Stomach smooth muscle (tissue), 2 donors: ENCODE measurements around the gene FOXG1.

Source experiments
- H3K27ac ChIP-seq: one replicate; pipeline ENCODE4 v1.7.0; 2013; ENCODE audit warnings: mild to moderate bottlenecking, low read length, inconsistent platforms
- H3K27me3 ChIP-seq, 2 donors: one replicate each; pipeline ENCODE4 v1.7.0; 2013; ENCODE audit warnings: low read length in 2 of 2; ENCODE audit not compliant: insufficient read depth in 2 of 2, control insufficient read depth in 1 of 2
- H3K36me3 ChIP-seq, 2 donors: one replicate each; pipeline ENCODE4 v1.7.0; 2013; ENCODE audit warnings: low read length in 2 of 2; ENCODE audit not compliant: control insufficient read depth in 2 of 2, insufficient read depth in 2 of 2
- H3K4me1 ChIP-seq: one replicate; pipeline ENCODE4 v1.7.0; 2013; ENCODE audit warnings: low read length; ENCODE audit not compliant: control insufficient read depth, insufficient read depth
- H3K4me3 ChIP-seq, 2 donors: one replicate each; pipeline ENCODE4 v1.7.0; 2013; ENCODE audit warnings: low read length in 2 of 2
- H3K9ac ChIP-seq, 2 donors: one replicate each; pipeline ENCODE4 v1.7.0; 2013; ENCODE audit warnings: low read length in 2 of 2, mild to moderate bottlenecking in 1 of 2
- H3K9me3 ChIP-seq, 2 donors: one replicate each; pipeline ENCODE4 v1.7.0; 2013; ENCODE audit warnings: low read length in 2 of 2; ENCODE audit not compliant: control insufficient read depth in 2 of 2
- donor health status: healthy.
- donor health status: Pancreatic carcinoma.

Gene FOXG1

DNA sequence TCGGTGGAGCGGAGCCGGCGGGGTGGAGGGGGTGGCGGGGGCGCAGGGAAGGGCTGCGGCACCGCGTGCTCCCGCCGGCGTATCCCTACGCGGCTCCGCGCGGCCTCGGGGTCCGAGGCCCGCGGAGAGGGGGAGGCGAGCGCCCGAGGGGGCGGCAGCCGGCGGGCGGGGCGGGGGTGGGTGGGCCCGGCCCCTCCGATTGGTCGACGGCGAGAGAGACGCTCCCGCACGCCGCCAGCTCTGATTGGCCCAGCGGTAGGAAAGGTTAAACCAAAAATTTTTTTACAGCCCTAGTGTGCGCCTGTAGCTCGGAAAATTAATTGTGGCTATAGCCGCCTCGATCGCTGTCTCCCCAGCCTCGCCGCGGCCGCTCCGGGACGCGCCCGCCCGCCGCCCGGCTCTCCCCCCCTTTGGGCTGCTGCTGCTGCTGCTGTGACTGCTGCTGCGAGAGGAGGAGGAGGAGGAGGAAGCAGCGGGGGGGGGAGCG lies at the start of gene FOXG1:
FOXG1 (plus strand) TSS at position 319 of the 487 bp plus-strand sequence. CDS start 493 bp downstream, outside the sequence.
- H3K36me3 ChIP-seq = no peaks in the 10 kb centered on the region
- H3K4me1 ChIP-seq = peaks cover 8% of the 10 kb centered on the region
- peaks cover 48 to 78% of the 10 kb centered on the region in 2 donors for H3K27me3 ChIP-seq
- H3K9me3 ChIP-seq = peaks cover 0 to 5% of the 10 kb centered on the region in 2 donors
- no peak within 1 kb of the TSS for H3K27ac ChIP-seq
- H3K4me3 ChIP-seq = peak within 1 kb of the TSS; percentile 31 to 55
- no peak within 1 kb of the TSS for H3K9ac ChIP-seq

DNA sequence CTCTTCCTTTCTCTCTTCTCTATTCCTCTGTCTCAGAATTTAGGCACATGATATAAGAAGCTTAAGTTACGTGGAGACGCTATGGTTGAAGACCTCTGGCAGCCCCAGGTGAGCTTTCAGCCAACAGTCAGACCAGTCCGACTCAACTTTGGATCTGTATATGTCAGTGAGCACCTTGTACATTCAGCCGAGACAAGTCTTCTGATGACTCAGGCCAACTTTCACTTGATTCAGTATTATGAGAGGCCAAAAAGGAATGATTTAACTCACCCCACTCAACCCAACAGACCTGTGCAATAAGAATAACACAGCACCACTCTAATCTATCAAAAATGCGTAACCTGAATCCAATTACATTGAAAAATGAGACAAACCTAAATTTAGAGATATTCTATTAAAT lies 47.5 kb upstream of the FOXG1 start:
- Histone ChIP-seq H3K4me3 (no peak overlapping the region), H3K27me3 (no peaks in the 10 kb centered on the region), H3K9ac (no peak overlapping the region), H3K9me3 (no peaks in the 10 kb centered on the region), H3K4me1 (no peaks in the 10 kb centered on the region), H3K36me3 (no peaks in the 10 kb centered on the region), H3K27ac (no peak overlapping the region)

DNA sequence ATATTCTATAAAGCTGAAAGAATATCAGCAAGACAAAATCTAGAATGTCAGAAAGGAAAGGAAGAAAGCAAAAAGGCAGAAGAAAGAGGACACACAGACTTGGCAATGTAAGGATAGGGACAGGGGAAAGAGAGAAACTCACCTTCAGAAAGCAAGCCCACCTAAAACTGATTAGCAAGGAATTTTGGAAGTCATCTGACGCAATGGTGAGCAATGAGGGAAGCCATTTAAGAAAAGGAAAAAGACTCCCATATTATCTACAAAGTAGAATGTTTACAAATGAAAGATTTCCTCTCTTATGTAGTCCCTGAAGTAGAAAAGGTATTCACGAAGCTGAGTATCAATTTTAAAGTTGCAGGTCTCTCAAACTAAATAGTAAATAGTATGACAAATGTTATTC lies 35.2 kb upstream of the FOXG1 start:
- Histone ChIP-seq H3K27ac (no peak overlapping the region), H3K27me3 (peaks cover 0 to 2% of the 10 kb centered on the region in 2 donors), H3K4me3 (no peak overlapping the region), H3K36me3 (no peaks in the 10 kb centered on the region), H3K9me3 (no peaks in the 10 kb centered on the region), H3K9ac (no peak overlapping the region), H3K4me1 (no peaks in the 10 kb centered on the region)

DNA sequence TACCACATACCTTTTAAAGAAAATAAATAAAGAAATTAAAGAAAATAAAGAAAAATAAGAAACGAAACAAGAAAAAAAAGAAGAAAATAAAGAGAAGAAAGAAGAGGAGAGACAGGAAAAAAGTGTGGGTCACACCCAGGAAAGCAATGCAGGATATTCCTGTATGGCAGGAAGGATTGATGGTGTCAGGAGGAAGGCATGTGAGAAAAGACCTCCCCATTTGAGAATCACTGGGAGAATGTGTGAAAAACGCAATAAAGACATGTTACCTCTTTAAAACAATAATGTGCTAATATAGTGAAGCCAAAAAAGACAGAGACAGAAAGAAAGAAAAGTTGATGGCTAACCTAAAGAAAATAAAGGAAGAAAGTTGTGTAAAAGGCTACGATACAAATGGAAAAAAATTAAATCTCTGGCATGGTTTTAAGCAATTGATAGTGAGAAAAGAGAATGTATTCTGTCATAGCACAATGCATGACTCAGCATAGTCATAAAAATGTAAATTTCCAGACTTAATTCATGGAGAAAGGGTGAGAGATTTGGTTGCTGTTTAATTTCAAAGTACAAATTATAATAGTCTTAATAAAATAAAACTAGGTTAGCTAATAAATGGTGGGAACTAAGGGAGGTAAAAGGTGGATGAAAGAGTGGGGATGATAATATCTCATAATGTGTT lies 24.3 kb upstream of the FOXG1 start:
- Histone ChIP-seq H3K36me3 (no peaks in the 10 kb centered on the region), H3K9ac (no peak overlapping the region), H3K27ac (no peak overlapping the region), H3K4me1 (no peaks in the 10 kb centered on the region), H3K27me3 (no peaks in the 10 kb centered on the region), H3K4me3 (no peak overlapping the region), H3K9me3 (peaks cover 0 to 8% of the 10 kb centered on the region in 2 donors)

DNA sequence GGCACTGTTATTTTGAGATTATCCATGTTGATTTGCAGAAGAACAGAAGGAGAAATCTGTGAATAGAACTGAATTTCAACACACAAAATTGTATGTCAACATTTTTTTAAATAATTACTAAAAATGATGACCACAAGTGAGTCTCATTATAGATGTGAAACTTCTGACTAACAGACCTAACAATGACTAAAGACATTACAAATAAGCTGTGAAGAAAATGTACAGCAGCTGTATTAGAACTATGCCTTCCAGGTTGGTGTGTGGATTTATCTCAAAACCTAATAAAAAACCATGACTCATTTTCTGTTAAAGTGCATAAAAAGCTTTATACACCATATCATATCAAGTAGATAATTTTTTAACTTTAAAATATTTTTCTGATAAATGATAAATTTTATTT lies 22.5 kb upstream of the FOXG1 start:
- Histone ChIP-seq H3K36me3 (no peaks in the 10 kb centered on the region), H3K9ac (no peak overlapping the region), H3K4me1 (no peaks in the 10 kb centered on the region), H3K27me3 (no peaks in the 10 kb centered on the region), H3K9me3 (peaks cover 0 to 8% of the 10 kb centered on the region in 2 donors), H3K4me3 (no peak overlapping the region), H3K27ac (no peak overlapping the region)

DNA sequence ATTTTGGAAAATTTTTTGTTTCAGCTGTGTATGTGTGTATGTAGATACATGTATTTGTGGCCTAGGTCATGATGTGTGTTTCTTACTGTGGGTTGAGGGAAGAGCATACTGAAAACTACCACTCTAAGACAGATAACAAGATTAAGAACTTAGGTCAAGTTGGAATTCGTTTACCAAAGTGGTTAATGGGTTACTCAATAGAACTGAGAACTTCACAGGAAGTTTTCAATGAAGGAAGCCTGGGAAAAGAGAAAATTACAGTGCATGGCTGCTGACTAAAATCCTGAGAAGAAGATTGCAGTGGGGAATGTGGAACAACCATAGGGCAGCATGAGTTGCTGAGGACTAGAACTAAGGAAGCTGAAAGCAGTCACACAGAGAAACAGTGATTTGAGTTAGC lies 21.4 kb upstream of the FOXG1 start:
- no peak overlapping the region for H3K27ac ChIP-seq
- H3K4me1 ChIP-seq = no peaks in the 10 kb centered on the region
- H3K9ac ChIP-seq = no peak overlapping the region
- H3K27me3 ChIP-seq = no peaks in the 10 kb centered on the region
- peaks cover 0 to 8% of the 10 kb centered on the region in 2 donors for H3K9me3 ChIP-seq
- H3K4me3 ChIP-seq = no peak overlapping the region
- no peaks in the 10 kb centered on the region for H3K36me3 ChIP-seq

DNA sequence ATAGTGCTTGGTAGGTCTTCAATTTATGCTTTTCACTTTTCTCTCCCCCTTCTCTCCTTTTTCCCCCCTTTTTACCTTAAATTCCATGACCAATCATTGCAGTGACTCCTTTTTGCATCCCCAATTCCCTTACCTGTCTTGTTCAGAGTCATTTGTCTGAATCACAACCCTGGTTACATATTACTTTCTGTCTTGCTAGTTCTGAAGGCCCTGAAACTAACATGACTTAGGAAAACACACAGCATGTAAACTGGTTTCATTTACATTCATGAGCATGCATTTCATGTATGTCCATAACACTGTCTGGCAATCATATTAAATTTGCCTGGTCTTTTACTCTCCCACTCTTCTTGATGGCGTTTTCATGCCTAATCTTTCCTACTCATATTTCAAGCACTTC lies 20.3 kb upstream of the FOXG1 start:
- Histone ChIP-seq H3K9me3 (peaks cover 0 to 8% of the 10 kb centered on the region in 2 donors), H3K27ac (no peak overlapping the region), H3K36me3 (no peaks in the 10 kb centered on the region), H3K4me3 (no peak overlapping the region), H3K27me3 (peaks cover 0 to under 1% of the 10 kb centered on the region in 2 donors), H3K4me1 (no peaks in the 10 kb centered on the region), H3K9ac (no peak overlapping the region)

DNA sequence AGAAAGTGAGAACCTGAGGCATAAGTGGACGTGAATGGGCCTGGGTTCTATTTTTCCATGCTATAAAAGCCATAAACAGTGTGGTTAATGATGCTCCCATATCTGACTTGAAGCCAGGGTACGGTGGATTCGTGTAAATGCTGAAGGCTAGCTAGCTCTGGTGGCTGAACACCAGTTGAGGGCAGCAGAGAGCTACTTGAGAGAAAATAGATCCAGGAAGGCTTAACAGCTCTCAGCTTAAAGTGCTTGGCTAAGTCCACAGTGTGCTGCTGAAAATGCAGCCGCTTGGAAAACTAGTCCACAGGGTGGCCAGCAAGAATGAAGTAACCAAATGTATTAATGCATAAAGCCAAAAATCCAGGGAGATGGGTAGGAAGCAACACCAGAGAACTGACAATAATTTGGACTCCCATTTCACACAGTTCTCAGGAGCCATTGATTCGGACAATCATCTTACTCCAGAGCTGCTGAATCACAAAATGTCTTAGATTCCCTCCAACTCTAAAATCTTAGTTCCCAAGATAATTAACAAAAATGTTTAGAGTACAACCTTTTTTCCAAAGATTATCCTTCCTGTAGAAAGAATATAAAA lies 15.0 kb upstream of the FOXG1 start:
- no peak overlapping the region for H3K4me3 ChIP-seq
- no peaks in the 10 kb centered on the region for H3K36me3 ChIP-seq
- no peak overlapping the region for H3K27ac ChIP-seq
- peaks cover 27% of the 10 kb centered on the region in 2 donors for H3K27me3 ChIP-seq
- peaks cover 0 to 10% of the 10 kb centered on the region in 2 donors for H3K9me3 ChIP-seq
- no peaks in the 10 kb centered on the region for H3K4me1 ChIP-seq
- no peak overlapping the region for H3K9ac ChIP-seq

DNA sequence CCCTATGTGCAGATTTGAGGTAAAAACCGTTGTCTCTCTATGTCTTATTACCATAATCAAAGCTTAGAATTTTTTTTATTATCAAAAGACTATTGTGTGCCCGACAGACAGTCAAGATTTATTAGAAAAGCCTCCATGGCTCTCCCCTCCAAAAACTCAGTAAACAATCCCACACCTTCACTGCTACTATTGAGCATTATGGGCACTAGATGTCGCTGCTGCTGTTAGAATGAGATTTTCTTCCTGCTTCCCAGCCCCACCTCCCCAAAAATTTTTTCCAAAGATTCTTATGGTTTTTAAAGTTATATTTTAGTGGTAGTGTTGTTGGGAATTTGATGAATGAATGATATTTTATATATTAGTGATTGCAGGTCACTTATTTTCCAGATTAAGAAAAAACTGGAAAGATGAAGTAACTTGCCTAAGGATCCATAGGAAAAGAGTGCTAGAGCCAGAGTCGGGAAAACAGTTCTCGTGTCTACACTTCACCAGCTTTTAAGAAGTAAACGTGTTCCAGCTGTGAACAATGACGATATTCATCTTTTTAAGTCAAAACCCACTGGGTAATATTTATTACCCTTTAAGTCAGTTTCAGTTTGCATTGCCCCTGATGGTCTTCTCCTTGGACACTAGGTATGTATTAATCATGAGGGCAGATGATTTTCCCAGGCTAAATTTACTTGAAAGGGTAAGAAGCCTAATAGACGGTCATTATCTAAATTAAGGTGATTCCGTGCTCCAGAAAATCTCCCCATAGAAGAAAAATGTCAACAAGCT lies 12.2 kb upstream of the FOXG1 start:
- no peaks in the 10 kb centered on the region for H3K36me3 ChIP-seq
- peaks cover 52 to 55% of the 10 kb centered on the region in 2 donors for H3K27me3 ChIP-seq
- H3K9me3 ChIP-seq = peaks cover 0 to 3% of the 10 kb centered on the region in 2 donors
- H3K4me3 ChIP-seq = no peak overlapping the region
- no peak overlapping the region for H3K9ac ChIP-seq
- no peak overlapping the region for H3K27ac ChIP-seq
- peaks cover 4% of the 10 kb centered on the region for H3K4me1 ChIP-seq

DNA sequence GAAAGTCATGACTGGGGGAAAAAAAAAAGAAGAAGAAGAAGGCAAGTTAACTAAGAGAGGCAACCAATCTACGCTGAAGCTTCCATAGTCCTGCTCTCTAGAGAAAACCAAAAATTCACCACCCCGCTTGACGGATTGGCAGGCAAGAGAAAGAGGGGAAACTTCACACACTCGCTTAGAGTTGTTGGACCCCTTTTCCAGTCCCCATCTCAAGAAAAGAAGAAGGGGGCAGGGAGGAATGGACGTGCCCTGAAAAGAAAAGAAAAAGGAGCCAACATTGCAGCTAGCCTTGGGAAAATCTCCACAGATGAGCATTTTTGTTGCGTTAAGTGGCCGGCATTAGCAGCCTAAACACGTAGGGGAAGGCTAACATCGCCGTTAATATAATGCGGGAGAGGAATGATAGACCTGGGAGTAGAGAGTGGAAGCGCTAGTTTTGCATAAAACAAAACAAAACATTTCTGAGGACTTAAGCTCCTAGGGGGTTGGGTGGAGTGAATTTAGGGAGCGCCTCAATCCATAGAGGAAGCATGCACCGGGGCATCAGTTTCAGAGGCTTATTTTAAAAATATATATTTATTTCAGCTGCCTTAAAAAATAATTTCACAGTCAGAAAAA lies 11.3 kb upstream of the FOXG1 start:
- Histone ChIP-seq H3K4me1 (peaks cover 5% of the 10 kb centered on the region), H3K9me3 (peaks cover 0 to 3% of the 10 kb centered on the region in 2 donors), H3K36me3 (no peaks in the 10 kb centered on the region), H3K27me3 (peaks cover 61 to 64% of the 10 kb centered on the region in 2 donors), H3K4me3 (no peak overlapping the region), H3K9ac (no peak overlapping the region), H3K27ac (no peak overlapping the region)
